Parathyroid adenoma (tissue), 2 donors: ENCODE results near the gene SERINC4.

ENCODE experiments used
- H2AFZ ChIP-seq: fragments of 300-600 bp; sonication (generic); one replicate; pipeline ENCODE4 v1.7.0; 2017; ENCODE audit warnings: antibody characterized with exemption, mild to moderate bottlenecking
- H3K27ac ChIP-seq: fragments of 300-600 bp; sonication (generic); one replicate; pipeline ENCODE4 v1.7.0; 2017
- H3K27me3 ChIP-seq: fragments of 300-600 bp; sonication (generic); one replicate; pipeline ENCODE4 v1.7.0; 2017; ENCODE audit warnings: low read length; ENCODE audit not compliant: control insufficient read depth, insufficient read depth
- H3K36me3 ChIP-seq: fragments of 300-600 bp; sonication (generic); one replicate; pipeline ENCODE4 v1.7.0; 2017; ENCODE audit warnings: low read length; ENCODE audit not compliant: control insufficient read depth, insufficient read depth
- H3K4me1 ChIP-seq: fragments of 300-600 bp; sonication (generic); one replicate; pipeline ENCODE4 v1.7.0; 2017; ENCODE audit warnings: control low read depth
- H3K4me2 ChIP-seq: fragments of 300-600 bp; sonication (generic); one replicate; pipeline ENCODE4 v1.7.0; 2017; ENCODE audit warnings: low read length
- H3K4me3 ChIP-seq: fragments of 300-600 bp; sonication (generic); one replicate; pipeline ENCODE4 v1.7.0; 2017; ENCODE audit warnings: low read depth, low read length
- H3K79me2 ChIP-seq: fragments of 300-600 bp; sonication (generic); one replicate; pipeline ENCODE4 v1.7.0; 2017; ENCODE audit warnings: control low read depth
- H3K9ac ChIP-seq: fragments of 300-600 bp; sonication (generic); one replicate; pipeline ENCODE4 v1.7.0; 2017; ENCODE audit warnings: mild to moderate bottlenecking
- H3K9me3 ChIP-seq: fragments of 300-600 bp; sonication (generic); one replicate; pipeline ENCODE4 v1.7.0; 2017; ENCODE audit warnings: low read length; ENCODE audit not compliant: control insufficient read depth
- TF ChIP-seq, protein P1 (sequence below): fragments of 300-600 bp; sonication (generic); IDR thresholded peaks from one replicate; pipeline ENCODE4 v1.7.0; 2017; ENCODE audit warnings: antibody characterized with exemption, mild to moderate bottlenecking
- donor health status: primary hyperparathyroidism.

Gene SERINC4

DNA sequence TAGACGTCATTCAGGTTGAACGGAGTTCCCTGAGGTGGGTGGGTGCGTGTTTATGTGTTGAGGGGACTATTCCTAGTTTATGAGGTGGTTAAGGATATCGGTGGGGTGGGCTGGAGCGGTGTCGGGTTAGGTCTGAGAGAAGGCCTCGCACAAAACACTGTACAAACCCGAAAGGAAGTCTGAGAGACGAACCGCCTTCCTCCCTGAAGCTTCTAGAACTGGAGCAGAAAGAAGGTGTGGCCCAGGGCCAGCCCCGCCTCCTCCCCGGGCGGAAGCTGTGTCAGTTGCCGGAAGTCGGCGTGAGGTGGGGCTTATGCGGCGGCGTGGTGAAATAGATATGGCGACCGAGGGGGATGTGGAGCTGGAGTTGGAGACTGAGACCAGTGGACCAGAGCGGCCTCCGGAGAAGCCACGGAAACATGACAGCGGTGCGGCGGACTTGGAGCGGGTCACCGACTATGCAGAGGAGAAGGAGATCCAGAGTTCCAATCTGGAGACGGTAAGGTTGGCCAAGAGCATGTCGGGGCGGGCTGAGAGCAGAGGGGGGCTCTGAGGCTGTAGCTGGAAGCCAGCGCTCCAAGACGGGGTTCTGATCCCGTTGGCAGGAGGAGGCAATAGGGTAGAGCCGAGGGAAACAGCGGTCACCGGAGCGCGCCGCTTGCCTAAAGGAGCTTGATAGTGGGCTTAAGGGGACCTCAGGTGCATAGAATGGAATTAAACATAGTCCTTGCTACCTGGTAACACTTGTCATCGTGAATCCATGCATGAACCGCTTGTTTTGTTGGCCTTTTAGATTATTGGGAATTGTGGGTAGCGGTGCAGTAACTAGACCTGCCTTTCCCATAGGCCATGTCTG is 494 bp upstream of the SERINC4 start, which contains the start of gene HYPK:
TSS of gene HYPK (plus strand) at position 314 of the 856 bp plus-strand sequence. CDS start at position 338, 24 bp downstream.
- H3K27me3 ChIP-seq = no peaks in the 10 kb centered on the region
- H3K4me3 ChIP-seq = peak within 1 kb of the TSS; percentile 94
- H3K9ac ChIP-seq = no peak within 1 kb of the TSS
- TF ChIP-seq, protein P1, sequence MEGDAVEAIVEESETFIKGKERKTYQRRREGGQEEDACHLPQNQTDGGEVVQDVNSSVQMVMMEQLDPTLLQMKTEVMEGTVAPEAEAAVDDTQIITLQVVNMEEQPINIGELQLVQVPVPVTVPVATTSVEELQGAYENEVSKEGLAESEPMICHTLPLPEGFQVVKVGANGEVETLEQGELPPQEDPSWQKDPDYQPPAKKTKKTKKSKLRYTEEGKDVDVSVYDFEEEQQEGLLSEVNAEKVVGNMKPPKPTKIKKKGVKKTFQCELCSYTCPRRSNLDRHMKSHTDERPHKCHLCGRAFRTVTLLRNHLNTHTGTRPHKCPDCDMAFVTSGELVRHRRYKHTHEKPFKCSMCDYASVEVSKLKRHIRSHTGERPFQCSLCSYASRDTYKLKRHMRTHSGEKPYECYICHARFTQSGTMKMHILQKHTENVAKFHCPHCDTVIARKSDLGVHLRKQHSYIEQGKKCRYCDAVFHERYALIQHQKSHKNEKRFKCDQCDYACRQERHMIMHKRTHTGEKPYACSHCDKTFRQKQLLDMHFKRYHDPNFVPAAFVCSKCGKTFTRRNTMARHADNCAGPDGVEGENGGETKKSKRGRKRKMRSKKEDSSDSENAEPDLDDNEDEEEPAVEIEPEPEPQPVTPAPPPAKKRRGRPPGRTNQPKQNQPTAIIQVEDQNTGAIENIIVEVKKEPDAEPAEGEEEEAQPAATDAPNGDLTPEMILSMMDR = no peak
- peak within 1 kb of the TSS; percentile 90 for H3K4me2 ChIP-seq
- H3K36me3 ChIP-seq = no peaks in the 10 kb centered on the region
- peak within 1 kb of the TSS; percentile 85 for H3K27ac ChIP-seq
- no peaks in the 10 kb centered on the region for H3K79me2 ChIP-seq
- H2AFZ ChIP-seq = peak within 1 kb of the TSS; percentile 69
- H3K9me3 ChIP-seq = no peaks in the 10 kb centered on the region
- H3K4me1 ChIP-seq = peaks cover 3% of the 10 kb centered on the region

GRCh38 chr15:43799209-43799944 is 643 bp downstream of the SERINC4 start:
- Histone ChIP-seq H3K36me3 (no peaks in the 10 kb centered on the region), H3K4me1 (peaks cover 3% of the 10 kb centered on the region), H2AFZ (no peak overlapping the region), H3K9me3 (no peaks in the 10 kb centered on the region), H3K4me2 (no peak overlapping the region), H3K27ac (peak overlapping the region; percentile 85), H3K27me3 (no peaks in the 10 kb centered on the region), H3K79me2 (peaks cover 5% of the 10 kb centered on the region), H3K4me3 (no peak overlapping the region), H3K9ac (no peak overlapping the region)
- TF ChIP-seq, protein P1 = no peak

GRCh38 chr15:43796566-43796965 is 3.5 kb downstream of the SERINC4 start:
- H3K4me1 ChIP-seq = peaks cover 3% of the 10 kb centered on the region

DNA sequence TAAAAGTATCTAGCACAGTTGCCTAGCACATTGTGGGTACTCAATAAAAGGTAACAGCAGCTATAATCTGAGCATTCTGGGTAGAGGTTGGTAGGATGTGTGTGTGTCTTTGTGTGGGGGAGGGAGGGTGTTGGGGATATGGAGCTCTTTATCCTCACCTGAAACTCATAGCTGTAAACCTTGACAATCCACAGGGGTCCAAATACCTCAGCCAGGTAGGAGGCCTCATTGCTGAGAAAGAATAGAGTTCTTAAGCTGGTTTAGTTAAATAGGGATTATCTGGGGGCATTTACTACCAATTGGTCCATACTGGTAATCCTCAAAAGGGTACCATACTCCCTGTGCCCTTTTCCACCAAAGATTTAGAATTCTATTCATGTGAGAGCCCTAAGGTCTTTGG is 4.0 kb downstream of the SERINC4 start:
- Histone ChIP-seq H3K79me2 (peaks cover 10% of the 10 kb centered on the region), H3K27ac (no peak overlapping the region), H3K4me1 (no peaks in the 10 kb centered on the region), H3K9me3 (no peaks in the 10 kb centered on the region), H3K9ac (no peak overlapping the region), H2AFZ (no peak overlapping the region), H3K4me3 (no peak overlapping the region), H3K27me3 (no peaks in the 10 kb centered on the region), H3K4me2 (no peak overlapping the region), H3K36me3 (no peaks in the 10 kb centered on the region)
- TF ChIP-seq, protein P1 = no peak

More at GRCh38 chr15:43796566-43796965, 3.5 kb downstream of the SERINC4 start:
- H3K79me2 ChIP-seq = peaks cover 10% of the 10 kb centered on the region
- no peaks in the 10 kb centered on the region for H3K36me3 ChIP-seq
- no peaks in the 10 kb centered on the region for H3K27me3 ChIP-seq
- TF ChIP-seq, protein P1 = no peak
- H2AFZ ChIP-seq = no peak overlapping the region
- H3K27ac ChIP-seq = no peak overlapping the region
- no peak overlapping the region for H3K4me3 ChIP-seq
- H3K9me3 ChIP-seq = no peaks in the 10 kb centered on the region
- no peak overlapping the region for H3K9ac ChIP-seq
- H3K4me2 ChIP-seq = no peak overlapping the region
